NCI-H1105 (cell line): ENCODE results near the gene SNAP23.

Experiments
- DNase-seq: peaks from one replicate; lab custom pipeline; 2025; lab: John Stamatoyannopoulos, UW

The SNAP23 gene

GRCh38 chr15:42495361-42496212 lies at the start of gene SNAP23:
Gene SNAP23 (plus strand): TSS chr15:42495634. CDS start chr15:42511847, 16,213 bp downstream.
- DNase-seq: peak; percentile 43

- DNase-seq: no peak
These were observed 47.8 kb upstream of the SNAP23 start for GRCh38 chr15:42447599-42447998.

GRCh38 chr15:42448281-42448680 lies 47.2 kb upstream of the SNAP23 start:
- DNase-seq: no peak

- no peak for DNase-seq
These were observed 45.5 kb upstream of the SNAP23 start for GRCh38 chr15:42449770-42450424.

- DNase-seq: no peak
These were observed 45.0 kb upstream of the SNAP23 start for GRCh38 chr15:42450425-42450790.

- DNase-seq: no peak
These were observed 41.6 kb upstream of the SNAP23 start for GRCh38 chr15:42453826-42454225.

GRCh38 chr15:42456531-42456930 lies 38.9 kb upstream of the SNAP23 start:
- no peak for DNase-seq

GRCh38 chr15:42456971-42457370 lies 38.5 kb upstream of the SNAP23 start:
- DNase-seq: no peak

GRCh38 chr15:42457445-42458442 lies 37.7 kb upstream of the SNAP23 start:
- DNase-seq: no peak

- no peak for DNase-seq
These were observed 34.2 kb upstream of the SNAP23 start for GRCh38 chr15:42461261-42461660.

GRCh38 chr15:42465520-42466259 lies 29.7 kb upstream of the SNAP23 start:
- DNase-seq: no peak

GRCh38 chr15:42471002-42471401 lies 24.4 kb upstream of the SNAP23 start:
- DNase-seq: no peak

- DNase-seq: no peak
These were observed 20.6 kb upstream of the SNAP23 start for GRCh38 chr15:42474827-42475226.

GRCh38 chr15:42482701-42483100 lies 12.7 kb upstream of the SNAP23 start:
- no peak for DNase-seq

- DNase-seq: no peak
These were observed 11.8 kb upstream of the SNAP23 start for GRCh38 chr15:42483677-42484076.

GRCh38 chr15:42490291-42490670 lies 5.2 kb upstream of the SNAP23 start:
- no peak for DNase-seq

- DNase-seq: peak; percentile 66
These were observed 4.5 kb upstream of the SNAP23 start, which contains the start of gene ZNF106 for GRCh38 chr15:42490671-42491538. Gene ZNF106 (minus strand): TSS chr15:42491141. CDS start chr15:42472289, 18,852 bp downstream.

GRCh38 chr15:42491539-42492225 lies 3.8 kb upstream of the SNAP23 start:
- DNase-seq: no peak

GRCh38 chr15:42493679-42494078 lies 1.8 kb upstream of the SNAP23 start:
- DNase-seq: no peak

- DNase-seq: no peak
These were observed 455 bp upstream of the SNAP23 start for GRCh38 chr15:42494998-42495360.
